Amniotic epithelial cell (primary cell): ENCODE results near the gene FADS6.

Source experiments
- DNase-seq: peaks from one replicate; pipeline ENCODE4 v3.0.0-alpha.2; 2010; ENCODE audit warnings: low read depth

FADS6 gene

DNA sequence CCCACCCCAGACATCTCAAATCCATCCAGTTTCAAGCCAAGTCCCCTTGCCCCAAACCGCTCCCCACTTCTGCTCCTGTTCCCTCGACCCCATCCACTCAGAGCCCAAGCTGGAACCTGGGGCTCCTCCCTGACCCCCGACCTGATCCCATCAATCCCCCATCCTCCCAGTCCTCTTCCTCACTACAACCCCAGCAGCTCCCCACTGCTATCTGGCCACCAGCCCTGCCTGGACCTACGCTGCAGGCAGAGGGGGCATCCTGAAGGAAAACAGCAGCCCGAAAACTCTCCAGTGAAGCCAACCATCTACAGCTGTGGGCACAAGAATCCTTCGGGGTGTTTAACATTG, 24.6 kb downstream of the FADS6 start:
- no peak for DNase-seq

DNA sequence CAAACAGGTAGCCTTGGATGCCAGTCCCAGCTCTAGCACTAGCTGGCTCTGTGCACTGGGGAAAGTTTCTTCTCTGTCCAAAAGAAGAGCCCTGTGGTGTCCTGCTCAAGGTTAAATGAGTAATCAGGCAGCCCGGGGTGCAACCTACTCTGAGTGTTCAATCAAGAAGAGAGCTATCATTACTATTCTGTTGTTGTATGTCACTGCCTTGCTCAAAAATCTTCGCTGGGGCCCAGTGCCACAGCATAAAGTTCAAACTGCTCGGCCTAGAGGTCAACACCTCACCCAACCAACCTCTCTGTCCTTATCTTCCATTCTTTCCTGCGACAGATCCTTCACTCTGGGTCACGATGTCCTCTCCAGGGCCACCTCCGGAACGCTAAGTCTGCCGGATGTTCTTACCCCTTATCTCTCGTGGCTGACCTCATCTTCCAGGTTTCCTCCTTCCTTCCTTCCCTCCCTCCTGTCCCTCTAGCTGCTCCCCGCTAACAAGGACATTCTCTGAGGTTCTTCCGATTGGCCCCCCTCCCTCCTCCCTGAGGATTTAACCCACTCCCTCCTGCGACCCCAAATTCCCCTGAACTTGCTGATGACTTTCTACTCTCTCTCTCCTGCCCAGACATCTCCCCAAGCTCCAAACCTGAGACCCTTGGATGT, 25.1 kb downstream of the FADS6 start:
- peak; percentile 46 for DNase-seq

DNA sequence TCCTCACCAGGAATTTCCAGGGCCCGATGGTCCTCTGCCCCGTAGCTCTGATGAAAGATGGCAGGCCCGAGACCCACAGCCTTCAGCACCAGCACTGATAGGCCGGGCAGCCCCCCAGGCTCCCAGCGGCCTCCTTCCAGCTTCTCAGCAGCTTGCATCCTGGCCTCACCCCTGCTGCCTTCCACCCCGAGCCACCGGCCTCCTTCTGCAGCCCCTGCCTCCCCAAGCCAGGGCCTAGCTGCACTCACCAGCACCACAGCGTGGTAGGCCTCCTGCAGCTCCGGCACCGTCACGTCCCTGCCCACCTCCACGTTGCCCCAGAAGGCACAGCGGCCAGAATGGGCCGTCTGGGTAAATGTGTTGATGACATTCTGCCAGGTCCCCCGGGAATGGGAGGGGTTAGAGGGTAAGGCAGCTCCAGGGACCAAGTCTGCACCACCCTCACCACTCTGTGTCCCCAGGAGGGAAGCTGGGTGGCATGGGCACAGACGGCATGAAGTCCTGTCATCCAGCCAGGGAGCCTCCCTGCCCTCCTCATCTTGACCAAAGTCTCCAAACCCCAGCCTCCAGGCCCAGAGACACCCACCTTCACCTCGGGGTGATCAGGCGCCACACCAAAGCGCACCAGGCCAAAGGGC, 27.1 kb downstream of the FADS6 start:
- DNase-seq: no peak

DNA sequence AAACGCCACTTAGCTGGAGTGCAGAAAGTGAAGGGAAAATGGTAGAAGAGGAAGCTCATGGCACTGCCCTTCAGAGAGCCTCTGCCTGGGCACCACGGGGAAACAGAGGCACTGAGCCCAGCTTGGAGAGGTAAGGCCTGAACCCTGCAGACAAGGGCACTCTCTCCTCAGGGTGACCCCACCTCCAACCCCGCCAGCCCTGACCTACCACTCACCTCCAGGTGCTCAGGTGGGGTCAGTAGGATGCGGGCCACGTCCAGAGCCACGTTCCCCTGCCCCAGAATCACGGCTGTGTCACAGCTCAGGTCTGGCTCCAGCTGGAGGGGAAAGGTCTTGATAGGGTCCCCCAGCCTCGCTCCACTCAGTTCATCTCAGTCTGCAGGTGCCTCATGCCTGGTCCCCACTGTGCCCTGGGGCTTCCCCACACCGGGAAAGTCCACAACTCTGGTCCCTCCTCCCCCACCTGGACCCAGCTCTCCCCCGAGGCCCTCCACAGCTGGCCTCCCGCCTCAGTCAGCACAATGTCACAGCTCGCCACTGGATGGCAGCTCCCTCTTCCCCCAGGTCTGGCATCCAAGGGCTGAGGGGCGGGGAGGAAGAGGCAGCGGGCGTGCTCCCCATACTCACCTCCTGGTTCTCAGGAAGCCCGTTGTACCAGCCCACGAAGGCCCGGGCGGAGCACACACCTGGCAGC, 27.8 kb downstream of the FADS6 start:
- DNase-seq: no peak

DNA sequence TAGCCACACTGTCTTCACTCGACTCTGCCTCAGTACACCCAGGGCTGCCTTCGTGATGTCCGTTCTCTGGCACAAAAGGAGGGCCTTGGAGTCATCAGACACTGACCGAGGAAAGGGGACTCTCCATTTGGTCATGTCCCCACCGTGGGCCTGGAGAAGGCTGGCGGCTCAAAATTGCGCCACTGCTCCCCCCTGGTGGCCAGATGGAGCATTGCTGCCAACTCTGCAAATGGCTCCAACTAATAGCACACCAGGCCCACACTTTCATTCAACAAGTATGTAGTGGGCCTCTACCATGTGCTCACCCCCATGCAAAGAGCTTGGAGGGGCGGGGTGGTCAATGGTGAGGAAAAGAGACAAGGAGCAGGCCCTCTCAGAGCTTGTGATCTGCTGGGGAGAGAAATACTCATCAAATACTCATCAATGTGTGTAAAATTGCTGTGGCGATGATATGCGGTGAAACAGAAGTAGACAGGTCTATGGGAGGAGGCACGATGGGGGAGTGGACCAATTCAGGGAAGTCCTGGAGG, 28.5 kb downstream of the FADS6 start:
- peak; percentile 48 for DNase-seq

DNA sequence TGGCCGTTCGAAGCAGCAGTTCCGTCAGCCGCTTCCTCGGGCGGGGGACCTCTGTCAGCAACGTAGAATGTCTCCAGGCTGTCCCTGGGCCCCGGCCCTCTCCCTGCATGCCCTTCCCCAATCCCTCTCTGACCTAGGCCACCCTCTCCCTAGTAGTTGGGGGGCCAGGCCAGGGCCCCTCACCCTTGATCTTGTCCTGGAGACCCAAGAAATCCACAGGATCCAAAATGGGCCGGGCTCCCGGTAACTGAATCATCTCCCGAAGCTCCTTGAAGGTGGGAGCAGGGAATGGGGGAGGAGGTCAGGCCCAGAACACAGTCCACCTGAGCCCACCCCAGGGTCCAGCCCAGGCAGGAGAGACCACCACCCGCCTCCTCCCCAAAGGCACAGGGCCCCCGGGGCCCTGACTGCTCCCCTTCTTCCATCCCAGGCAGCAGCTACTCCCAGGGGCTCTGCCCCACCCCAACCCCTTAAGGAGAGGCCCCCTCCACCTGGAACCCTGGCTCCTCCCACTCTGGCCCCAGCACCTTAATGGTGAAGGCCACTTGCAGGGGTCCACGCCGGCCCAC, 29.1 kb downstream of the FADS6 start:
- no peak for DNase-seq

DNA sequence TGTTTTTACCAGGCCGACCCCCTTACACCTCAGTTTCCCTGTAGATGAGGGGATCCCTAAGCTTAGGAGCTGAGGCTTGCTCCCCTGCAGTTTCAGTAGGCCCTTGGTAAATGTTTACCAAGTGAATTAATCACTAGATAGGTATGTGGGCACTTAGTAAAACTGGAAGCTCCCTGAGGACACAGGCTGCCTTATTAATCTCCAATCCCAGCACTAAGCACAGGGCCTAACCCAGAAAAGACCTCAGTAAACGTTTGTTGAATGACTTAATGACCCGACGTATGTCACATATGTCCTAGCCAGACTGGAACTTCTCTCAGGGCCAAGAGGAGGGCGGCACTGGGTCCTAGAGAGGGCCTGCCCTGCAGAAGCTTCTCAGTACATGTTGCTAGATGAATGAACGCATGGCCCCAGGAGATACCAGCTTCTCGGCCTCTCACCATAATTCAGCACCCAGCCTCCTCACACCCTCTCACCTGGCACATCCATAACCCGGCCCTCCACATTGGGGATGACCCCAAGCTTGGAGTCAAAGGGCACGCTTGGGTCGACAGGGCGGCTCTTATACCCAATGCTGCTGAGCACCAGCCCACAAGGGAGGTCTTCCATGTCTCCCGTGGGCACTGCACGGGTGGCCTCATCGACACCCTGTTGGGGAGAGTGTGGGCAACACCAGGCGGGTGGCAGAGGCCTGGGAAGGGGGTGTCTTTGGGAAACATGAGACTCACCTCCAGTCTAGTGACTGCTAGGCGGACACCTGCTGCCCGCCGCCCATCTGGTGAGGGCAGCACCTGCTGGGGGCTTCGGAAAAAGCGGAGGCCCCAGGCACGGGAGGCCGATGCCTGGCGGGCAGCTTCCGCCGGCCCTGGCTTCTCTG, 29.8 kb downstream of the FADS6 start:
- no peak for DNase-seq

DNA sequence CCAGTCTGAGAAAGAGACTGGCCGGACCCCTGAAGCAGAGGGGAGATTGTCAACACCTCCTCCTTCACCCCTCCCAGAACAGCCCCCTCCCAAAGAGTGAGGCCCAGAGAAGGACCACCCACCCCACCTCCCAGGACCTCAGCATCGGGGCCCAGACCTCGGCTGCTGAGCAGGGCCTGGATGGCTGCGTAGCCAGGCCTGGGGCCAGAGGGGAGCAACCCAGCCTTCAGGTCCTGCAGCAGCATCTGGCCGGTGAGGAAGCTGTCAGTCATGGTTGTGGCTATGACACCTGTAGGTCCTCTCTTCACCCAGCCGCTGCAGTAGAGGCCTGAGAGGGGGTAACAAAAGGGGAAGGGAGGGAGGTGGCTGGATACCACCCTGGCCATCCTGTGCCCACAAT, 30.5 kb downstream of the FADS6 start:
- no peak for DNase-seq

DNA sequence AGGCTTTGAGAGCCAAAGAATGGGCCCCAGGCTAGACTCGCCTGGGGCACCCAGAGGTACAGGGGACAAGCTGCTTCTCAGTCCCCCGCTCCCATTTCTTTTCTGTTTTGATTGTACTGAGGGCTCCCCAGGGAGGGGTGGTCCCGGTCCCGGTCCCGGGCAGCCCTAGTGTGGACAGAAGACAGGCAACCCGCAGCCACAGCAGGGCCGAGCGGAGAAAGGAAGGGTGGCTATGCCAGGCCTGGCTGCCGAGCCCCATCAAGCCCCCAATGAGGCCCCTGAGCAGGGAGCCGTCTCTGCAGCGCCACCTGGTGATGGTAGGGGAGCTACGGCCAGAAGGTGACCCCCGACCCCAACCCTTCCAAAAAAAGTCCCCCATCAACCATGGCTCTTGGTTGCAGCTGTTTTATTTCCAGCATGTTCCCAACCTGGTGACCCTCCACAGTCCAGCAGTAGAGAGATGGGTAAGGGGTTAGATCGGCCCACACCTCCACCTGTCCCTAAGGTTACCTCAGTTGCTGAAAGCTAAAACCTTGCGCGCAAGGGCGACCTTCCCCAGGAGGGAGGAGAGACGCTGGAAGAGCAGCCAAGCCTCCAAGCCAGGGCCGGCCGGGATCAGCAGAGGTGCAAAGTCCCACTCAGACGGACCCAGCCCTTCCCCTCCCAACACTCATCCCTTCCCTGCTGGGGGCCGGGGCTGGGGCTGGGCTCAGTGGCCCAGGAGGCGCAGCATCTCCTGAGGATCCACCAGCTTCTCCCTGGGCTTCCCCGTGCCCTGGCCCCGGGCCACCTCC, 31.1 kb downstream of the FADS6 start:
- DNase-seq: no peak

DNA sequence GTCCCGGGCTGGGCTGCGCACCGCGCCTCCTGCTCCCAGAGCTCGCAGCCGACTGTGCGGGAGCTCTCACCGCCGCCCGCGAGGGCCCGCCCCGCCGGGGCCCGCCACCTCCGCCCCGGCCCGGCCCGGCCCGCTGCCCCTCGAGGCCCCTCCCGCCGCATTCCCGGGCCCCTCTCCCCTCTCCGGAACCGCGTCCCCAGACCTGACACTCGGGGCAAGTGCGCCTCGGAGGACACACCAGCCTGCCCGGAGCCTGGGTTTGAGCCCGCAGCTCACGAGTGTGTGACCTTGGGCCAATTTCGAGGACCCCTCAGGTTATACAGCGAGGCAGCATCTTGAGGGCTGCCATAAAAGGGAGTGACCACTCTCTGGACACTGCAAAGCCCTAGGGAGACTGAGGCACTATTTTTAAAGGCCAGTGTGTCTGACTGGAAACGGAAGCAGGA, 31.7 kb downstream of the FADS6 start:
- no peak for DNase-seq

DNA sequence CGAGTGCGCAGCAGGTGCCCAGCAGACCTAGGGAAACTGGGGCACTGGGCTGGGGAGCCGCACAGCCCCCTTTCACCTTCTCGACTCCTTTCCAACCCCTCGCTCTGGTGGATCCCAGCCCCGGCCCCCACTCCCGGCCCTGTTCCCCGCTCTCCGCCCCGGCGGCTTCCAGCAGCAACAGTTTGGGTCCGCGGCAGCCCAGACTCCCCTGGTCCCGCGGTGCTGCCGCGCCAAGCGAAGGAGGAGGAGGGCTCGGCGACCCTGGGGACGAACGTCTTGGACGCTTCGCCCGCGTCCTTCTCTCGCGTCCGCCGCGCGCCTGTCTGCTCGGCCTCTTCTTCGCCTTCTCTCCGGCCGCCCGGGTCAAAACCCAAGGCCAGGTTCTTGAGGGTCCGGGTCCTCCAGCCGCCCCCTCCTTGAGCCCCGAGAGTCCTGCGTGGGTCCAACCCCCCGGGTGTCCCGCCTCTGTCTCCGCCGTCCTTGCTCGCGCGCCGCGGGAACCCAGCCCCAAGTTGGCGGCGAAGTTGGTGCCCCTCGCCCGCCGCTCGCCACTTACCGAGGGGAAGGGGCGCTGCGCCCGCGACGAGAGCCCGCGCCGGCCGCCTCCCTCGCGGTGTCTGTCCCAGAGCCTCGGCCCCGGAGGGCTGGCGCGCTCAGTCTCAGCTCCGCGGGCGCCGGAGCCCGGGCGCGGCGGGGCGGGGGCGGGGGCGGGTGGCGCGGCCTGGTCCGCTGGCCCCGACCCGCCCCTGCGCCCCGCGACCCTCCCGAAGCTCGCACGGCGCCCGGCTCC, 32.4 kb downstream of the FADS6 start:
- no peak for DNase-seq

DNA sequence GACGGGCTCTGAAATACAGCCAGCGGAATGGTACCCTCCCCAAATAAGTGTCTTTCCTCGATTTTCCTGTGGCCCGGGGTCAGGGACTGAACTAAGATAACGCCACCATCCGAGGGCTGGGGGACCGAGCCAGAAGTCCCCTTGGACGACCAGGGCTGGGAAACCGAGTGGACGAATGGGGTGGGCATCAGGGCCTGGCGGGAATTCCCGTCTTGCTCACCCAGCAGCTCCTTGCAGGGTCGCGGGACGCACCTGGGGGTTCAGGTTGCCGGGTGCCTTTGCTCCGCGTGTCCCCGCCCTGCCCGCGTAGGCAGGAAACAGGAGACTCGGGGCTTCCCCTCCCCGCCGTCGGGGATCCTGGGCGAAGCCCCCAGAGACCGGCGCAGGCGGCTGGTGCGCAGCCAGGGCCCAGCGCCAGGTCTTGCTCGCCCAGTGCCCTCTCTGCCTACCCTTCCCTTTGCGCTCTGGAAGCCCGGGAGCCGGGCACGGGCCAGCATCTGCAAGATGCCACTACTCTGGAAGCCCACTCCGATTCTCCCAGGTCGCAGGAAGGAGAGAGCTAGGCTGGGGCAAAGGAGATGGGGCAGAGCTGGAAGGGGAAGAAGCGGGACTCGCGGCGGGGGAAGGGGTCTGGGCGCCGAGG, 33.1 kb downstream of the FADS6 start:
- DNase-seq: no peak

DNA sequence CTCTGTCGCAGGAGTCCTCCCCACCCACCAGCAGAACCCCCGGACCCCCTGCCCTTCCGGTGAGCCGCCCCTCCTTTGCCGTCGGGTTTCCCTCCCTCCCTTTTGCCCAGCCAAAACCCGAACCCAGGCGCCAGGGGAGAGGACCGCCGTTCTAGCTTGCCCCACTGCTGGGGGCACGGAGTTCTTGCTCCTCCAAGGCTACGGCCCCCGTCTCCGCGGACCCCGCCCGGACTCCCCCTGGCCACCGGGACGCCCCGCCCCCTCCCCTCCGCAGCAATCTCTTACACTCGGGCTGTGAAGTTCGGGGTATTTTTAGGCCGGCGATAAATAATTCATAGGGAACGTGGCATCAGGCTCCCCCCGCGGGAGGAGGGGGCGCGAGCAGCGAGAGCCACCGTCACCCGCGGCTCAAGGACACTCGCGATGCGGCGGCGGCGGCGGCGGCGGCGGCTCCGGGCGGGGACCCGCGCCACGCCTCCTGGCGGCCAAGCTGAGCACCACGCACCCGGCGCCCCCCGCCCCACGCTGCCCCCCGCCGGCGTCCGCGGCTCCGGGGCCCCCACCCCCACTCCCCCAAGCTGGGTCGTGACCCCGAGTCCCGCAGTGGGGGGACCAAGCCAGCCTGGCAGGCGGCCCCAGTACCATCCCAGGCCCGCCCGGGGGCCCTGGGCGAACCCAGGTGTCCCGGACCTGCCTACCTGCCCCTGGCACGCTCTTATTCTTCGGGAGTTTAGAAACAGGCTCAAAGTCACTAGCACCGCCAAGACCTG, 33.8 kb downstream of the FADS6 start, which contains the start of gene GRIN2C:
Gene GRIN2C (minus strand): TSS at position 427 of the 770 bp plus-strand sequence. CDS start 4,793 bp downstream, outside the sequence.
- no peak for DNase-seq

DNA sequence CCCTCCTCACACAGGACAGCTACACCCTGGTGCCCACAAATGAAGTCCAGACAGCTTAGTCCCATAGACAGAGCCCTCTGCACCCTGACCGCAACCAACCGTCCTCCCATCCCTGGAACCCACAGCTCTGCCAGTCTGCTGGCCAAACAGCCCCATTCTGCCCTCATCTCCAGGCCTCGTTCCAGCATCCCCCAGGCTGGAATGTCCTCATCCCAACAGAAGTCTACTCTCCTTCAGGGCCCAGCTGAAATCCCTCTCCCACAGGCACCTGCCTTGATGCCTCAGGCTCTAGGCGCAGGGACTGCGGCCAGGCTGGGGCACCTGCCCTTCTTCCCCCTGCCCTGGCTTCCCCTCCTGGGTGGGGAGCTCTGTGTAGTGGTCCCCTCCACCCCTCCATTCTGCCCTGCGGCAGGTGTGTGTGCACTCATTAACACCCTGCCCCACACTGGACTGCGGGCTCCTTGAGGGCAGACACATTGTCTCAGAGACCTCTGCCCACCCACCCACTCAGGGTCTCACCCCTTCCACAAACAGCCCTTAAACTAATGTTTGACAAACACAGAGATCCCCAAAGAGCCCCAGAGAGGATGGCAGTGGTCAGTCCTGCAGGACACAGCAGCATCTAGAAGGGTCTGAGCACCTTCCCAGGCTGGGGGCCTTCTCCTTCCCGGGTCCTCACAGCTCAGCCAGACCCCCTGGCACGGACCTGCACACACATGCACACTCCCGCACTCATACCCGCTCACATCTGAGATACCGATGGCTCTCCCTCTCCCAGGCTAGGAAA, 34.6 kb downstream of the FADS6 start:
- no peak for DNase-seq

DNA sequence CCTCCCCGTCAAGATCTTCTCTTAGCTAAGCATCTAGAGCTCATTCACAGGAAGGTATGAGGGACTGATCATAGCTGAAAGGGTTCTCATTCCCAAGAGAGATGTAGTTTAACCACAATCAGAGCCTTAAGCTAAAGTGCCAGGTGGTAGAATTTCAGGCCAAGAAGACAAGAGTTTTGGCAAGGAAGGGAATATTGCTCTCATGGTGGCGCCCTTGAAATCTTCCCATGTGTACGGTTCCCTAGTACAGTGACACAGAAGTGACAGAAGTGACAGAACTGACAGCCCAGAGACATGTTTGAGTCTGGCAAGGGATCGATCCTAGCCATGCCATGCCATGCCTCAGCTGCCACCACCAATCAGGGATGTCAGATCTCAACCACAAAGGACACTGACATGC, 36.2 kb downstream of the FADS6 start:
- DNase-seq: no peak

DNA sequence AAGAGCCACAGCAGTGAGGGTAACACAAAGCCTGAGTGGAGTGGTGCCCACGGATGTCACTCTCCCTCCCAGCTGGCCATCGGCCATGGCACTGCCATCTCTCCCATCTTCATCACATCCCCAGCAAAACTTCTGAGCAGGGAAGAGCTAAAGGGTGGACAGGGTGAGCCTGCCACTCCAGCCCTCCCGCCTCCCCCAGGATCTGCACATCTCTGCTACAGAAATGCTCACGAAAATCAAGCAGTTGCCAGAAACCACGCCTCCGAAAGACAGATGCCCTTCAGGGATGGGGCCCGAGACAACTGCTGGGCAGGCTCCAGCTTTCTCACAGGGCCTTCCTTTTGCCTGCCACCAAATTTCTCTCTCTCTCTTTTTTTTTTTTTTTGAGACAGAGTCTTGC, 37.3 kb downstream of the FADS6 start:
- DNase-seq: no peak

DNA sequence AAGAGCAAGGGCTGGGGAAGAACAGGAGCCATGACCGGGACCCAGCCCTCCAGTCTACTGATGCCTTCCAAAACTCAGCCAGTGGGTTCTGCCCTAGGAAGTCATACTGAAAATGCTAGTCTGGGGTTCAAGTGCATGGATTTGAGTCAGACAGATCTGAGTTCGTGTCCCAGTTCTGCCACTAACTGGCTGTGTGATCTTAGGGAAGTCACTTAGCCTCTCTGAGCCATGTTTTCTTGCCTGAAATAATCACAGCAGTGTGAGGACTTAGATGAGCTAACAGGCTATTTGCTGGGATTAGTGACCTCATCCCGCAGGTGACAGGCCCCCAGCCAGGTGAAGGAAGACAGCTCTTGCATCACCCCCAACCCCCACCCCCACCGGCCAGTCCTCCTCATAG, 38.1 kb downstream of the FADS6 start:
- DNase-seq: no peak

DNA sequence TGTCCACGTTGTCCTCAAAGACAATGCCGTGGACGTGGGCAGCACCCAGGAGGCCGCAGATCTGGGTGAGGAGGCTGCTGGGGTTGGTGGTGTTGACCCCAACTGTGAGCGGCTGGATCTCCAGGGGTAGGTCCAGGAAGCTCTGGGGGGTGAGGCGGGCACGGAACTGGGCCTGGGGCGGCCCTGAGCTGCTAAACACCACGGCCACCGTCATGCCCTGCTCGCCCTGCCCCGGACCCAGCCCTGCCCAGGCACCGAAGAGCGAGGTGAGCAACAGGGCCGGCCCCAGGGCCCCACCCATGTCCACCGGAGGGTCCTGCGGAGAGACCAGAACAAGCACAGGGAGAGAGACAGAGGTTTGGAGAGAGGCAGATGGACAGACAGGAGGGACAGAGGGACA, 38.6 kb downstream of the FADS6 start:
- DNase-seq: no peak
